IPS-15b (cell line): ENCODE measurements around the gene ARMH1.
A peak's percentile ranks its signal among the peaks of the same experiment; 100 is the strongest.
"Not testable (repeated sequence)": the region's sequence is repeated elsewhere in the genome, so short reads cannot be mapped to it uniquely, and the experiment has no call there.

Experiments used
- H3K27me3 ChIP-seq: one replicate; pipeline ENCODE4 v1.6.1; 2013; ENCODE audit warnings: low read length; ENCODE audit not compliant: control insufficient read depth, insufficient read depth
- H3K36me3 ChIP-seq: one replicate; pipeline ENCODE4 v1.6.1; 2013; ENCODE audit warnings: low read length; ENCODE audit not compliant: control insufficient read depth, insufficient read depth
- H3K4me1 ChIP-seq: one replicate; pipeline ENCODE4 v1.6.1; 2013; ENCODE audit warnings: mild to moderate bottlenecking, low read length; ENCODE audit not compliant: control insufficient read depth, insufficient read depth
- H3K4me3 ChIP-seq: one replicate; pipeline ENCODE4 v1.5.1; 2013; ENCODE audit warnings: low read depth, low read length
- H3K9ac ChIP-seq: one replicate; pipeline ENCODE4 v1.6.1; 2013; ENCODE audit warnings: low read depth, mild to moderate bottlenecking, low read length
- H3K9me3 ChIP-seq: one replicate; pipeline ENCODE4 v1.6.1; 2013; ENCODE audit warnings: mild to moderate bottlenecking, low read length; ENCODE audit not compliant: control insufficient read depth, insufficient read depth

The ARMH1 gene

GRCh38 chr1:44661781-44662682 is 12.5 kb upstream of the ARMH1 start:
- no peaks in the 10 kb centered on the region for H3K36me3 ChIP-seq
- no peak overlapping the region for H3K4me3 ChIP-seq
- H3K9ac ChIP-seq = no peak overlapping the region
- no peaks in the 10 kb centered on the region for H3K4me1 ChIP-seq
- no peaks in the 10 kb centered on the region for H3K9me3 ChIP-seq
- H3K27me3 ChIP-seq = no peaks in the 10 kb centered on the region

GRCh38 chr1:44662683-44663030 is 11.9 kb upstream of the ARMH1 start:
- H3K4me3 ChIP-seq = no peak overlapping the region
- H3K4me1 ChIP-seq = no peaks in the 10 kb centered on the region
- H3K9me3 ChIP-seq = no peaks in the 10 kb centered on the region
- no peaks in the 10 kb centered on the region for H3K36me3 ChIP-seq
- H3K9ac ChIP-seq = no peak overlapping the region
- no peaks in the 10 kb centered on the region for H3K27me3 ChIP-seq

GRCh38 chr1:44663417-44663816 is 11.1 kb upstream of the ARMH1 start:
- no peaks in the 10 kb centered on the region for H3K9me3 ChIP-seq
- H3K4me3 ChIP-seq = no peak overlapping the region
- H3K9ac ChIP-seq = no peak overlapping the region
- H3K27me3 ChIP-seq = no peaks in the 10 kb centered on the region
- H3K36me3 ChIP-seq = no peaks in the 10 kb centered on the region
- H3K4me1 ChIP-seq = no peaks in the 10 kb centered on the region

- no peak overlapping the region for H3K9ac ChIP-seq
- H3K4me3 ChIP-seq = no peak overlapping the region
- no peaks in the 10 kb centered on the region for H3K36me3 ChIP-seq
- H3K9me3 ChIP-seq = no peaks in the 10 kb centered on the region
- no peaks in the 10 kb centered on the region for H3K4me1 ChIP-seq
- H3K27me3 ChIP-seq = no peaks in the 10 kb centered on the region
These were observed 9.7 kb upstream of the ARMH1 start for GRCh38 chr1:44664730-44665370.

- H3K36me3 ChIP-seq, H3K9me3 ChIP-seq, H3K4me3 ChIP-seq, H3K27me3 ChIP-seq, H3K9ac ChIP-seq, H3K4me1 ChIP-seq: not testable (repeated sequence)
These were observed 7.8 kb upstream of the ARMH1 start for GRCh38 chr1:44666719-44667118.

- Histone ChIP-seq H3K36me3 (no peaks in the 10 kb centered on the region), H3K4me1 (peaks cover 6% of the 10 kb centered on the region), H3K27me3 (peaks cover 4% of the 10 kb centered on the region), H3K4me3 (no peak overlapping the region), H3K9ac (no peak overlapping the region), H3K9me3 (no peaks in the 10 kb centered on the region)
These were observed 3.5 kb upstream of the ARMH1 start for GRCh38 chr1:44670751-44671640.

- Histone ChIP-seq H3K9ac (no peak overlapping the region), H3K4me3 (no peak overlapping the region), H3K4me1 (peaks cover 13% of the 10 kb centered on the region), H3K27me3 (peaks cover 4% of the 10 kb centered on the region), H3K36me3 (no peaks in the 10 kb centered on the region), H3K9me3 (no peaks in the 10 kb centered on the region)
These were observed 2.1 kb upstream of the ARMH1 start for GRCh38 chr1:44672254-44672955.

GRCh38 chr1:44672961-44673674 is 1.4 kb upstream of the ARMH1 start:
- Histone ChIP-seq H3K27me3 (peaks cover 4% of the 10 kb centered on the region), H3K9me3 (no peaks in the 10 kb centered on the region), H3K4me1 (peaks cover 13% of the 10 kb centered on the region), H3K4me3 (peak overlapping the region; percentile 77), H3K36me3 (no peaks in the 10 kb centered on the region), H3K9ac (no peak overlapping the region)

- Histone ChIP-seq H3K27me3 (peaks cover 4% of the 10 kb centered on the region), H3K4me3 (peak overlapping the region; percentile 77), H3K9ac (no peak overlapping the region), H3K4me1 (peaks cover 13% of the 10 kb centered on the region), H3K36me3 (no peaks in the 10 kb centered on the region), H3K9me3 (no peaks in the 10 kb centered on the region)
These were observed 820 bp upstream of the ARMH1 start for GRCh38 chr1:44673675-44674112.

GRCh38 chr1:44675186-44675585 is 672 bp downstream of the ARMH1 start:
- H3K4me1 ChIP-seq = peaks cover 13% of the 10 kb centered on the region
- H3K9ac ChIP-seq = no peak overlapping the region
- H3K36me3 ChIP-seq = no peaks in the 10 kb centered on the region
- no peaks in the 10 kb centered on the region for H3K9me3 ChIP-seq
- H3K4me3 ChIP-seq = peak overlapping the region; percentile 77
- H3K27me3 ChIP-seq = peaks cover 4% of the 10 kb centered on the region
